K562 (cell line): ENCODE data around the gene ERAP2. TPM values are rescaled to one million over a fixed set of nuclear protein-coding genes. Genes with fewer than 3 reads are reported as not detected.

Experiments
- ATAC-seq: fragments of 200-7000 bp; cut with Tn5 transposase; 3 replicates; pipeline ENCODE4 v1.9.1; 2020; ENCODE audit warnings: moderate library complexity
- BruUV-seq: library from RNA; stranded (reverse); fragments of 400-500 nt; replicated peaks from 2 replicates; lab custom pipeline; 2021; lab: Mats Ljungman, UMichigan
- CTCF ChIA-PET: fragments of 300-600 bp; formaldehyde crosslinking; extraction: SDS; loops from one replicate; lab custom pipeline; 2021; ENCODE audit warnings: low intra/inter-chr PET ratio; lab: Yijun Ruan, JAX
- POLR2A ChIA-PET: fragments of 300-600, 350-650 bp; sonication (Branson Sonifier 250); formaldehyde crosslinking; extraction: SDS; loops from one replicate; lab custom pipeline; 2021; ENCODE audit warnings: antibody characterized with exemption, inconsistent platforms; lab: Yijun Ruan, JAX
- DNase-seq, 4 experiments: peaks; one replicate each; pipeline versions ENCODE4 v3.0.0 to v3.0.0-alpha.2; 2011 to 2018; ENCODE audit warnings: low spot score in 3 of 4, mixed read lengths in 3 of 4; ENCODE audit errors: extremely low read depth in 1 of 4
- FAIRE-seq: peaks from 2 replicates; lab custom pipeline; 2011; peaks lifted over from hg19 to GRCh38; lab: Jason Lieb, UNC
- H2AFZ ChIP-seq: 2 replicates; pipeline ENCODE4 v1.6.0; 2011; ENCODE audit warnings: low read depth, low read length, control low read depth, inconsistent platforms
- H3K27ac ChIP-seq: fragments of 200-600 bp; 3 replicates; pipeline ENCODE4 v1.8.0; 2011; ENCODE audit warnings: low read depth, mild to moderate bottlenecking, control low read depth, inconsistent platforms, low read length, moderate library complexity, mixed read lengths; ENCODE audit errors: extremely low read depth
- H3K27me3 ChIP-seq, 2 experiments: fragments of 300-600 bp in 1 of 2; 2 replicates in 1 of 2; 3 replicates in 1 of 2; pipeline versions ENCODE4 v1.6.0 to v1.8.0; 2011; ENCODE audit warnings: inconsistent platforms in 2 of 2, low read length in 2 of 2, mild to moderate bottlenecking in 1 of 2, mixed read lengths in 1 of 2, moderate library complexity in 1 of 2; ENCODE audit not compliant: control insufficient read depth in 2 of 2, insufficient read depth in 2 of 2
- H3K36me3 ChIP-seq: fragments of 300-600 bp; 3 replicates; pipeline ENCODE4 v1.8.0; 2011; ENCODE audit warnings: mild to moderate bottlenecking, low read length, inconsistent platforms; ENCODE audit not compliant: control insufficient read depth, insufficient read depth
- H3K4me1 ChIP-seq, 2 experiments: fragments of 200-600 bp in 1 of 2; replicated peaks in 1 of 2; 2 replicates in 1 of 2; 3 replicates in 1 of 2; pipeline versions ENCODE4 v1.5.1 to v1.8.0; 2011; ENCODE audit warnings: inconsistent platforms in 2 of 2, low read length in 2 of 2, mild to moderate bottlenecking in 1 of 2, mixed read lengths in 1 of 2, moderate library complexity in 1 of 2; ENCODE audit not compliant: control insufficient read depth in 2 of 2, insufficient read depth in 2 of 2
- H3K4me2 ChIP-seq: 2 replicates; pipeline ENCODE4 v1.6.1; 2011; ENCODE audit warnings: low read length, control low read depth, inconsistent platforms, mixed read lengths; ENCODE audit not compliant: insufficient read depth
- H3K4me3 ChIP-seq: fragments of 200-600 bp; sonication (generic), shearing (Covaris generic); 2 replicates; pipeline ENCODE4 v1.5.1; 2016; ENCODE audit warnings: control low read depth, inconsistent platforms
- H3K79me2 ChIP-seq: fragments of 200-600 bp; 3 replicates; pipeline ENCODE4 v1.8.0; 2011; ENCODE audit warnings: low read length, inconsistent platforms; ENCODE audit not compliant: control insufficient read depth, insufficient read depth
- H3K9ac ChIP-seq, 2 experiments: 2 replicates each; pipeline versions ENCODE4 v1.6.0 to v1.6.1; 2011; ENCODE audit warnings: low read depth in 2 of 2, low read length in 2 of 2, control low read depth in 1 of 2, inconsistent platforms in 1 of 2, mild to moderate bottlenecking in 1 of 2, mixed read lengths in 1 of 2; ENCODE audit not compliant: insufficient read depth in 1 of 2
- H3K9me1 ChIP-seq: one replicate; pipeline ENCODE4 v1.6.0; 2011; ENCODE audit warnings: inconsistent platforms, mild to moderate bottlenecking, low read length, moderate library complexity; ENCODE audit not compliant: control insufficient read depth, insufficient read depth
- H3K9me3 ChIP-seq: replicated peaks from 2 replicates; pipeline ENCODE4 v1.5.1; 2011; ENCODE audit warnings: low read depth, low read length, inconsistent platforms; ENCODE audit not compliant: control insufficient read depth, insufficient read depth
- H4K20me1 ChIP-seq: replicated peaks from 2 replicates; pipeline ENCODE4 v1.6.1; 2011; ENCODE audit warnings: low read length, inconsistent platforms, mixed read lengths; ENCODE audit not compliant: control insufficient read depth, insufficient read depth
- ETV6 ChIP-seq, 3 experiments: fragments of 150-350 bp in 1 of 3; sonication (generic) in 1 of 3; formaldehyde crosslinking in 1 of 3; IDR thresholded peaks; 2 replicates each; pipeline versions ENCODE4 v1.6.1 to v1.8.0; 2014 to 2022; ENCODE audit warnings: borderline replicate concordance in 2 of 3, low read depth in 2 of 3, antibody characterized with exemption in 1 of 3, low read length in 1 of 3, mild to moderate bottlenecking in 1 of 3, missing genetic modification reagents in 1 of 3
- MTF1 ChIP-seq: fragments of 250-450 bp; sonication (Bioruptor Pico); IDR thresholded peaks from 2 replicates; pipeline ENCODE4 v1.9.0; 2021; ENCODE audit warnings: moderate library complexity, mild to moderate bottlenecking, inconsistent platforms, borderline replicate concordance
- NBN ChIP-seq: fragments of 450-650 bp; IDR thresholded peaks from 2 replicates; pipeline ENCODE4 v1.6.1; 2016; ENCODE audit warnings: low read depth, mild to moderate bottlenecking
- POLR2H ChIP-seq: IDR thresholded peaks from 2 replicates; pipeline ENCODE4 v1.6.1; 2016; ENCODE audit warnings: missing genetic modification characterization, low read depth, mild to moderate bottlenecking, control low read depth, missing compliant biosample characterization, moderate library complexity
- SMAD1 ChIP-seq: fragments of 150-350 bp; IDR thresholded peaks from 2 replicates; pipeline ENCODE4 v1.6.1; 2014; ENCODE audit warnings: low read length, low read depth; ENCODE audit not compliant: partially characterized antibody
- ZBTB43 ChIP-seq: sonication (generic); formaldehyde crosslinking; IDR thresholded peaks from 2 replicates; pipeline ENCODE4 v1.8.0; 2023; ENCODE audit warnings: mild to moderate bottlenecking, missing genetic modification reagents
- ZC3H8 ChIP-seq: fragments of 450-650 bp; IDR thresholded peaks from 2 replicates; pipeline ENCODE4 v1.6.1; 2017
- ZNF75A ChIP-seq: fragments of 450-650 bp; formaldehyde crosslinking; IDR thresholded peaks from 2 replicates; pipeline ENCODE4 v1.4.0; 2020; ENCODE audit warnings: mild to moderate bottlenecking
- WGBS: fragments of 100-300 bp; shearing (Covaris generic); methylation state at CpG from one replicate; pipeline ENCODE4 v1.1.6; 2016; ENCODE audit warnings: low coverage, mixed read lengths; ENCODE audit not compliant: insufficient coverage; ENCODE audit errors: missing lambda C conversion rate; 5-methylcytosine and 5-hydroxymethylcytosine counted together
- in situ Hi-C: fragments of 300-500 bp; cut with MboI; formaldehyde crosslinking; loops from 4 replicates; pipeline ENCODE4 v1.15.0; 2018; ENCODE audit warnings: inconsistent platforms, mixed read lengths
- intact Hi-C: fragments of 100-400 bp; cut with micrococcal nuclease; formaldehyde crosslinking; loops from 2 replicates; pipeline ENCODE4 v1.14.2; 2022
- polyA plus RNA-seq, 8 experiments: library from polyadenylated mRNA; depleted of rRNA in 4 of 8; stranded (reverse) in 5 of 8; unstranded in 3 of 8; fragments of >200 nt; fragmentation: Nextera tagmentation in 2 of 8; fragmentation: Illumina TruSeq in 1 of 8; extraction: Ambion mirVana in 2 of 8; extraction: Trizol in 1 of 8; gene quantifications; 2 replicates each; pipeline versions ENCODE4 v1.2.1 to v1.2.3, GENCODE V29; 2011 to 2014; ENCODE audit warnings: inconsistent platforms in 1 of 8, missing spikeins in 1 of 8
- total RNA-seq, 7 experiments: library from RNA; depleted of rRNA in 6 of 7; stranded (reverse); fragments of >200 nt in 6 of 7; fragmentation: Illumina TruSeq in 2 of 7; extraction: Trizol in 2 of 7; gene quantifications; 2 replicates each; pipeline versions ENCODE4 v1.2.1 to v1.2.3, GENCODE V29; 2011 to 2021; ENCODE audit warnings: low replicate concordance in 1 of 7
- TF ChIP-seq, protein P1 (sequence below): fragments of 250-450 bp; sonication (Bioruptor Pico); IDR thresholded peaks from 2 replicates; pipeline ENCODE4 v1.5.0; 2020; ENCODE audit warnings: mild to moderate bottlenecking

The ERAP2 gene
- total and polyA plus RNA-seq, 9 of the 15 experiments (the other 6 are each of a cell fraction or from before 2014, with no cell fraction given): 0.93 to 4.0 (median 2.1) TPM

GRCh38 chr5:96884995-96885394 lies 8.7 kb downstream of the ERAP2 start:
- BruUV-seq: no TSS peak
- no peaks in the 10 kb centered on the region for H3K9me3 ChIP-seq
- ChIA-PET POLR2A (interaction anchor here (0.6 to 1.4 kb wide), 4 partner anchors 9 to 97 kb away, joined by 3 to 6 read pairs (median 3); partner anchors contain the start of gene ERAP2), CTCF (no interaction called here)
- H3K27ac ChIP-seq: no peak overlapping the region
- TF ChIP-seq MTF1 (CRISPR knock-in tag) (no peak), NBN (no peak), ZNF75A (CRISPR knock-in tag) (no peak), POLR2H (tag) (no peak), SMAD1 (no peak), ZC3H8 (no peak), ZBTB43 (CRISPR knock-in tag) (no peak), ETV6 (IDR thresholded peaks at IDR 0.05; ENCODE audit: borderline replicate concordance in 1 of 2, low read depth in 2 of 2, low read length in 1 of 2) (no peak), ETV6 (CRISPR knock-in tag; IDR thresholded peaks at IDR 0.05; ENCODE audit: borderline replicate concordance) (no peak)
- TF ChIP-seq, protein P1, sequence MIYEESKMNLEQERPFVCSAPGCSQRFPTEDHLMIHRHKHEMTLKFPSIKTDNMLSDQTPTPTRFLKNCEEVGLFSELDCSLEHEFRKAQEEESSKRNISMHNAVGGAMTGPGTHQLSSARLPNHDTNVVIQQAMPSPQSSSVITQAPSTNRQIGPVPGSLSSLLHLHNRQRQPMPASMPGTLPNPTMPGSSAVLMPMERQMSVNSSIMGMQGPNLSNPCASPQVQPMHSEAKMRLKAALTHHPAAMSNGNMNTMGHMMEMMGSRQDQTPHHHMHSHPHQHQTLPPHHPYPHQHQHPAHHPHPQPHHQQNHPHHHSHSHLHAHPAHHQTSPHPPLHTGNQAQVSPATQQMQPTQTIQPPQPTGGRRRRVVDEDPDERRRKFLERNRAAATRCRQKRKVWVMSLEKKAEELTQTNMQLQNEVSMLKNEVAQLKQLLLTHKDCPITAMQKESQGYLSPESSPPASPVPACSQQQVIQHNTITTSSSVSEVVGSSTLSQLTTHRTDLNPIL (CRISPR knock-in tag): no peak
- 48% methylated on average over 7 of the region's 7 CpGs for WGBS
- in situ Hi-C loops (no loop called here), intact Hi-C loops (no loop called here)
- ATAC-seq (no peak), DNase-seq (no peak), FAIRE-seq (no peak)
- H3K4me3 ChIP-seq: no peak overlapping the region
- H3K4me2 ChIP-seq: no peak overlapping the region
- H4K20me1 ChIP-seq: no peaks in the 10 kb centered on the region
- H3K79me2 ChIP-seq: no peaks in the 10 kb centered on the region
- no peaks in the 10 kb centered on the region for H3K27me3 ChIP-seq
- no peaks in the 10 kb centered on the region for H3K36me3 ChIP-seq
- no peak overlapping the region for H3K9ac ChIP-seq
- no peaks in the 10 kb centered on the region for H3K9me1 ChIP-seq
- no peak overlapping the region for H2AFZ ChIP-seq
- peaks cover 0 to 30% of the 10 kb centered on the region in 2 experiments; a peak in 3 of 5 replicates for H3K4me1 ChIP-seq
